ENCODE measurements around the gene IL31RA. TPM values are rescaled to one million over a fixed set of nuclear protein-coding genes. Genes with fewer than 3 reads are reported as not detected.

IL31RA gene
- total and polyA plus RNA-seq, 2 of the 13 experiments (the other 11 are each of a cell fraction or from before 2014, with no cell fraction given): not detected

DNA sequence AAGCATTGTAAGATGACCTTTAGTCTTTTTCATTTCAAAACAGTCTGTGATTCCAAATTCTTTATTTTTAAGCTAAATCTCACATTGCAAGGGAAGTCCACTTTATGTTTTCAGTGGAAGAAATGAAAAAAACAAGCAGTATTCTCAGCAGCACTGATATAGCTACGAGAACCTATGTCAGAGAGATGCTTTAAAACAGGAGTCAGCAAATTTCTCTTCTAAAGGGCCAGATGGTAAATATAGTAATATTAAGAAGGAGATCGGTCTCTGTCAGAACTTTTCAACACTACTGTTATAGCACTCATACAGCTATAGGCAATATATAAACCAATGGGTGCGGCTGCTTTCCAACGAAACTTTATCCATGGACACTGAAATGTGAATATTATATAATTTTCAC lies 18.7 kb downstream of the IL31RA start:
- ATAC-seq (no peak), DNase-seq (ENCODE audit: low spot score) (no peak), FAIRE-seq (no peak)
- intact Hi-C loops (cut with micrococcal nuclease; ENCODE audit: unreplicated experiment): no loop called here
- TF ChIP-seq MBNL3 (CRISPR knock-in tag; conservative IDR thresholded peaks at IDR 0.05) (no peak), MAFK (conservative IDR thresholded peaks at IDR 0.05 in 1 of 2, IDR thresholded peaks at IDR 0.05 in 1 of 2; ENCODE audit: low read length in 2 of 2) (peak; percentile 60 to 77; a peak in 3 of 4 replicates), MAFF (IDR thresholded peaks at IDR 0.05; ENCODE audit: low read depth, low read length) (peak; percentile 56)
- Histone ChIP-seq H3K36me3 (replicated peaks in 1 of 2; ENCODE audit: control insufficient read depth in 1 of 2, insufficient read depth in 2 of 2, low read length in 2 of 2) (no peaks in the 10 kb centered on the region), H4K20me1 (ENCODE audit: insufficient read depth, low read length) (no peaks in the 10 kb centered on the region), H2AFZ (ENCODE audit: low read length) (no peak overlapping the region), H3K79me2 (ENCODE audit: insufficient read depth, low read length) (no peaks in the 10 kb centered on the region), H3K4me2 (ENCODE audit: low read depth, low read length) (no peak overlapping the region), H3K4me3 (replicated peaks in 1 of 3; ENCODE audit: insufficient read depth in 1 of 3, low read depth in 2 of 3, low read length in 3 of 3) (no peak overlapping the region), H3K27me3 (ENCODE audit: control insufficient read depth in 1 of 2, insufficient read depth in 2 of 2, low read length in 2 of 2) (no peaks in the 10 kb centered on the region), H3K4me1 (ENCODE audit: insufficient read depth, low read length) (peaks cover 47% of the 10 kb centered on the region), H3K27ac (ENCODE audit: extremely low read length, insufficient read depth, low read length) (no peak overlapping the region), H3K9me3 (ENCODE audit: low read length) (no peaks in the 10 kb centered on the region), H3K9ac (ENCODE audit: insufficient read depth, low read depth, low read length) (no peak overlapping the region)
- BruUV-seq (replicated peaks): no TSS peak
- ChIA-PET CTCF (ENCODE audit: low intra/inter-chr PET ratio, low total read pairs) (no interaction called here), POLR2A (no interaction called here)
- 64% methylated on average over 4 of the region's 4 CpGs for WGBS (ENCODE audit: low lambda C conversion rate)
- in situ Hi-C loops (cut with HindIII; ENCODE audit: extremely low pct_ligation_motif_present, low pct_unique_long_range_greater_than_20kb): no loop called here

GRCh38 chr5:55873234-55873633 lies 22.1 kb downstream of the IL31RA start:
- no peak overlapping the region for H3K4me3 ChIP-seq (replicated peaks in 1 of 3; ENCODE audit: insufficient read depth in 1 of 3, low read depth in 2 of 3, low read length in 3 of 3)
- CTCF ChIA-PET (ENCODE audit: low intra/inter-chr PET ratio, low total read pairs): no interaction called here
- H2AFZ ChIP-seq (ENCODE audit: low read length): no peak overlapping the region
- no peaks in the 10 kb centered on the region for H3K27me3 ChIP-seq (ENCODE audit: control insufficient read depth in 1 of 2, insufficient read depth in 2 of 2, low read length in 2 of 2)
- H3K4me1 ChIP-seq (ENCODE audit: insufficient read depth, low read length): peaks cover 21% of the 10 kb centered on the region
- no peak for ATAC-seq
- no peak overlapping the region for H3K27ac ChIP-seq (ENCODE audit: extremely low read length, insufficient read depth, low read length)
- no peaks in the 10 kb centered on the region for H3K36me3 ChIP-seq (replicated peaks in 1 of 2; ENCODE audit: control insufficient read depth in 1 of 2, insufficient read depth in 2 of 2, low read length in 2 of 2)
- no peaks in the 10 kb centered on the region for H4K20me1 ChIP-seq (ENCODE audit: insufficient read depth, low read length)
- in situ Hi-C loops (cut with HindIII; ENCODE audit: extremely low pct_ligation_motif_present, low pct_unique_long_range_greater_than_20kb) (no loop called here), intact Hi-C loops (cut with micrococcal nuclease; ENCODE audit: unreplicated experiment) (no loop called here)
- H3K4me2 ChIP-seq (ENCODE audit: low read depth, low read length): no peak overlapping the region
- no peak for DNase-seq (ENCODE audit: low spot score)
- TF ChIP-seq ZNF296 (CRISPR knock-in tag; conservative IDR thresholded peaks at IDR 0.05) (no peak), ZNF615 (CRISPR knock-in tag; IDR thresholded peaks at IDR 0.05; ENCODE audit: borderline replicate concordance) (no peak), PCBP1 (IDR thresholded peaks at IDR 0.05; ENCODE audit: borderline replicate concordance, low read depth, low read length) (no peak), MAFK (conservative IDR thresholded peaks at IDR 0.05 in 1 of 2, IDR thresholded peaks at IDR 0.05 in 1 of 2; ENCODE audit: low read length in 2 of 2) (peak; percentile 17 to 36; a peak in 2 of 4 replicates), MAFF (IDR thresholded peaks at IDR 0.05; ENCODE audit: low read depth, low read length) (peak; percentile 12; the same call in 1 of the 2 replicates), ZNF768 (CRISPR knock-in tag; IDR thresholded peaks at IDR 0.05) (no peak), NFE2L2 (IDR thresholded peaks at IDR 0.05; ENCODE audit: low read length) (peak; percentile 78), ZNF513 (CRISPR knock-in tag; conservative IDR thresholded peaks at IDR 0.05) (no peak)
- H3K79me2 ChIP-seq (ENCODE audit: insufficient read depth, low read length): no peaks in the 10 kb centered on the region
- H3K9me3 ChIP-seq (ENCODE audit: low read length): no peaks in the 10 kb centered on the region
- POLR2A ChIA-PET: no interaction called here
- no TSS peak for BruUV-seq (replicated peaks)
- no peak overlapping the region for H3K9ac ChIP-seq (ENCODE audit: insufficient read depth, low read depth, low read length)
- no peak for FAIRE-seq

Measured in HepG2 (cell line).